Measurements from ENCODE around the gene SLC22A5. TPM values are rescaled to one million over a fixed set of nuclear protein-coding genes. Genes with fewer than 3 reads are reported as not detected.
A peak's percentile ranks its signal among the peaks of the same experiment; 100 is the strongest.
"Not testable (repeated sequence)": the region's sequence is repeated elsewhere in the genome, so short reads cannot be mapped to it uniquely, and the experiment has no call there.

Gene SLC22A5
- polyA plus RNA-seq, 2 of the 4 experiments (the other 2 are of a cell fraction) = 27.4 to 35.3 TPM

DNA sequence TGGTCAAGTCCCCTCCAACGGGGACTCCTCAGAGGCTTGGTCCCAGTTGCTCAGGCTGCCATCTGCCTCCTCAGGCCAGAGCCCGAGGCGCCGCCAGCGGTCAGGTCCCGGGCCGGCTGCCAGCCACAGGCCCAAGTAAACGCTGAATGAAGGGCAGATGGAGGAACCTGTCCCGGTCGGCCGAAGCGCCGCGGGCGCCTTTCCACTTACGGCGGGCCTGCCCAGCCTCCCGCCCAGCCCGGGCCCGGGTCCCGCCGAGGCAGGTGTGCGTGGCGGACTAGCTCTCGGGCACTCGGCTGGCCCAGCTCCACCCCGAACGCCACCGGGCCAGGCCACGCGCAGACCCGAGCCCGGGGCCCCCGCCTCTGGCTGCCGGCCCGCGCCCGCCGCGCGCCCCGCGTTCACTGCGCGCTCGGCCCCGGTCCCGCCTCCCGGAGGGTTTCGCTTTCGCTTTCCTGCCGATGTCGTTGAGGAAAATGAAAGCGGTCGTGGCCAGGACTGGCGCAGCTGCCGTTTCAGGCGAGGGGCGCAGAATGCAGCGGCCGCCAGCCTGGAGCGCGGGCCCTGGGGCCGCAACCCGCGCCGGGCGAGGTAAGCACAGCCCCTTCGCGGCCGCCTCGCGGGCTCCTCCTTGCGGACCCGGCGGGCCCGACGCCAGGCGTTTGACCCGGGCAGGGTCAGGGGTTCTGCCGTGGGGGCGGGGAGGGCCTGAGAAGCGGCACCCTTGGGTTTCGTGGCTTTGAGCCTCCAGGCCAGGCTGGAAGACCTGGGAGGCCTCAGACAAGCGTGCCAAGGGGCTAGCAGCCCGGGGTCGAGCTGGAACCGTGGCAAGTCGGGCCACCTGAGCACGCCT lies 41.2 kb downstream of the SLC22A5 start (continued):
- TF ChIP-seq, protein P1, sequence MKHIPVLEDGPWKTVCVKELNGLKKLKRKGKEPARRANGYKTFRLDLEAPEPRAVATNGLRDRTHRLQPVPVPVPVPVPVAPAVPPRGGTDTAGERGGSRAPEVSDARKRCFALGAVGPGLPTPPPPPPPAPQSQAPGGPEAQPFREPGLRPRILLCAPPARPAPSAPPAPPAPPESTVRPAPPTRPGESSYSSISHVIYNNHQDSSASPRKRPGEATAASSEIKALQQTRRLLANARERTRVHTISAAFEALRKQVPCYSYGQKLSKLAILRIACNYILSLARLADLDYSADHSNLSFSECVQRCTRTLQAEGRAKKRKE (CRISPR knock-in tag; IDR thresholded peaks at IDR 0.05; ENCODE audit: low read depth) = no peak
- TF ChIP-seq CHD2 (IDR thresholded peaks at IDR 0.05; ENCODE audit: low read length, partially characterized antibody) = no peak

DNA sequence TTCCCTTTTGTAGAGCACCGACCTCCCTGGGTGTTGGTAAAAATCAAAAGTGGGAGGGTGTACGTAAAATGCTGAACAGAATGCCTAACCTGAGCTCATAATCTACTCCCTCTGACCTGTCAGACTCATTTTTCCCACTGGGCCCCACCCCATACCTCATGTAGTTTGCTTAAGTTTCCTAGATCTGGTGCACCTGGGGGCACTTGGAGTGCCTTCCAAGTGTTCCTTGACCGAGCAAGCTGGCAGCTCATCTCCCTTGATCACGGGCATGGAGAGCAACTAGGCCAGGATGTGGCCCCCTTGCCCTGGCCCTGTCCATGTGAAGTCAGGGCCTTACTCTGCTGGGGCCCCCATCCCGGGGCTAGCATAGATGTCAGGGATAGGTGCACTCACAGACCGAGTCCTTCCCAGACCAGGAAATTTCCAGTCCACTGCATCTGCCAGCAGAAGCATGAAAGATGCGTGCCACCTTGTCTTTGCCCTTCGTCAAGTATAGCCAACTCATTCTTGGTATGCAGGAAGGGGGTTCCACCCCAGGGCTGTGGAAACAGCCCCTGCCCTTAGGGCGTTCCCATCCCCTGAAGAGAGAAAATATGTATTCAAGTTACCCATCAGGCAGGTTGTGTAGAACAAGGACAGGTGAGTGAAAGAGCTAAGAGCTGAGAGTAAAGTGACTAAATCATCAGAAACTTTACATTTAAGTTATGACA lies 41.9 kb downstream of the SLC22A5 start:
- peak; percentile 31 to 43; a peak in 5 of 6 replicates for ATAC-seq
- DNase-seq (ENCODE audit: low read depth in 1 of 2, low spot score in 1 of 2) = no peak
- FAIRE-seq = no peak

DNA sequence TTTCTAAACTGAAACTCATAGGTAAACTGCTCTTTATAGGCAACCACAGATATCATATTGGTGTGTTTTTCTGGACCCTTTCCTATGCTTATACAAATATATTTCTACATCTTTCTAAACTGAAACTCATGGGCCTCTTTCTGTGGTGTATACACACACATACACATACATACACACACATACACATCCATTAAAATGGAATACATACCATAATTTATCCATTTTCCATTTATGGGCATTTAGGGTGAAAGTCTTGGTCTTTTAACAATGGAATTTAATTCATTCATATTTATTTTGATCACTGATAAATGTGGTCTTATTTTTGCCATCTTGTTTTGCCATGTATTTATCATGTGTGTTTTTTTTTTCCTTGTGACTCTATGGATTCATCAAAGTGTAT lies 44.1 kb downstream of the SLC22A5 start:
- ChIA-PET POLR2A (no interaction called here), CTCF (interaction anchor here (1.2 to 5.1 kb wide), 2 partner anchors 28 to 88 kb away, joined by 4 to 28 read pairs; no protein-coding TSS in a partner anchor)
- Histone ChIP-seq H3K4me3 (no peak overlapping the region), H3K4me2 (no peak overlapping the region), H3K4me1 (peaks cover 33% of the 10 kb centered on the region), H3K27ac (no peak overlapping the region), H3K9me3 (no peaks in the 10 kb centered on the region)
- ATAC-seq (no peak), DNase-seq (ENCODE audit: low read depth in 1 of 2, low spot score in 1 of 2) (no peak), FAIRE-seq (no peak)
- TF ChIP-seq ZC3H11A (IDR thresholded peaks at IDR 0.05) (no peak), NFE2L2 (conservative IDR thresholded peaks at IDR 0.05; ENCODE audit: low read length) (no peak), SMC3 (IDR thresholded peaks at IDR 0.05) (no peak), JUN (IDR thresholded peaks at IDR 0.05) (no peak), HEYL (CRISPR knock-in tag; IDR thresholded peaks at IDR 0.05) (no peak), NR3C1 (IDR thresholded peaks at IDR 0.05) (no peak), NPAS2 (CRISPR knock-in tag; IDR thresholded peaks at IDR 0.05; ENCODE audit: borderline replicate concordance) (no peak)
- TF ChIP-seq, protein P2, sequence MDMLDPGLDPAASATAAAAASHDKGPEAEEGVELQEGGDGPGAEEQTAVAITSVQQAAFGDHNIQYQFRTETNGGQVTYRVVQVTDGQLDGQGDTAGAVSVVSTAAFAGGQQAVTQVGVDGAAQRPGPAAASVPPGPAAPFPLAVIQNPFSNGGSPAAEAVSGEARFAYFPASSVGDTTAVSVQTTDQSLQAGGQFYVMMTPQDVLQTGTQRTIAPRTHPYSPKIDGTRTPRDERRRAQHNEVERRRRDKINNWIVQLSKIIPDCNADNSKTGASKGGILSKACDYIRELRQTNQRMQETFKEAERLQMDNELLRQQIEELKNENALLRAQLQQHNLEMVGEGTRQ (IDR thresholded peaks at IDR 0.05) = no peak

More for the DNA sequence above, 41.9 kb downstream of the SLC22A5 start:
- H3K4me2 ChIP-seq = peak overlapping the region; percentile 95
- peak overlapping the region; percentile 69 for H3K4me3 ChIP-seq
- TF ChIP-seq EHF (CRISPR knock-in tag; IDR thresholded peaks at IDR 0.05) (no peak), POLR2A (IDR thresholded peaks at IDR 0.05; ENCODE audit: low read length) (no peak), ZFP36 (IDR thresholded peaks at IDR 0.05; ENCODE audit: borderline replicate concordance, partially characterized antibody) (no peak), JUN (IDR thresholded peaks at IDR 0.05) (no peak), JUNB (IDR thresholded peaks at IDR 0.05) (no peak), HOXB13 (CRISPR knock-in tag; IDR thresholded peaks at IDR 0.05; ENCODE audit: low read depth) (no peak), EP300 (IDR thresholded peaks at IDR 0.05) (no peak), CEBPB (IDR thresholded peaks at IDR 0.05) (no peak)
- ChIA-PET CTCF (interaction anchor here (0.6 to 8.4 kb wide), 23 partner anchors 9 to 1506 kb away, joined by 3 to 152 read pairs (median 4); partner anchors contain the start of genes IRF1 and SLC22A5), POLR2A (interaction anchor here (1.3 to 2.4 kb wide), 3 partner anchors 79 to 87 kb away, joined by 4 to 8 read pairs (median 8); partner anchors contain the start of gene IRF1)
- WGBS (ENCODE audit: missing lambda C conversion rate) = 50% methylated on average over 7 of the region's 9 CpGs
- H3K9me3 ChIP-seq = no peaks in the 10 kb centered on the region
- peaks cover 33% of the 10 kb centered on the region for H3K4me1 ChIP-seq
- peak overlapping the region; percentile 96 to 98 for H3K27ac ChIP-seq

DNA sequence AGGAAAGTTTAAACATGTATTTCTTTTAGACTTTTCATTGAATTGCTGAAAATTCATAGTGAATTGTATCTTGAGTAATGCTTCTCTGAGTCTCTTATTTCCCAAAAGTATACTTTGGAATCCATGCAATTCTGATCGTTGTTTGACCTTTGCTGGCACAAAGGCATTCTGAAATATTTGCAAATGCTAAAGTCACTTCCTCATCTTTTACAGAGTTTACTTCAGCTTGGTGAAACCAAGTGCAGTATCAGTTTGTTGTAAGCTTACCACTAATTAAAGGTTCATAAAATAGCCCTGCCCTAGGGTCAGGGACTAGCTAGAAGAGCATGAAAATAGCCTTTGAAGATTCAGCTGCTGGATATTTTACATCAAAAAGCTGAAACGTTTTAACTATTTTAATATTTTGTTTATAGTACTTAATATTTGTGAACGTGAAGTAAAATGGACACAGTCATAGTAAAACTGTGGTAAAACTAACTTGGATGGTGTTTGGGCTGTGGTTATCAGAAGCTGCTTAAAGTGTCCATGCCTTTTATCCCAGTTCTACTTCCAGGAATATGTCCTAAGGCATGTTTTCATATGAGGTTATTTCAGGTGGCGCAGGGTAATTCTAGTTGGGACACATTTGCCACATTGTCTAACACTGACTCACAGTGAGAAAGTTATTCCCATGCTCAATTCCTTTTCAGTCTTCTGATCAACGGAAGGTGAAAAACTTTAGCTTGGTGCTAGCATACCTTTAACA lies 45.3 kb downstream of the SLC22A5 start:
- peak overlapping the region; percentile 61 to 78 for H3K27ac ChIP-seq
- peak; percentile 73 for FAIRE-seq

DNA sequence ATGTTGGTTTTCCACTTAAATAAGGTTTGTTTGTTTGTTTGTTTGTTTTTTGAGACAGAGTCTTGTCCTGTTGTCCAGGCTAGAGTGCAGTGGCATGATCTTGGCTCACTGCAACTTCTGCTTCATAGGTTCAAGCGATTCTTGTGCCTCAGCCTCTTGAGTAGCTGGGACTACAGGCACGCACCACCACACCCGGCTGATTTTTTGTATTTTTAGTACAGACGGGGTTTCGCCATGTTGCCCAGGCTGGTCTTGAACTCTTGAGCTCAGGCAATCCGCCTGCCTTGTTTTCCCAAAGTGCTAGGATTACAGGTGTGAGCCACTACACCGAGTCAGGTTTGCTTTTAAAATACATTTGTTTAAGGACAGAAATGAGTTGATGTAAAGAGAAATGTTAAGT lies 46.0 kb downstream of the SLC22A5 start:
- H3K4me1 ChIP-seq = peaks cover 38% of the 10 kb centered on the region
- H3K4me2 ChIP-seq = peak overlapping the region; percentile 72
- DNase-seq (ENCODE audit: low read depth in 1 of 2, low spot score in 1 of 2); FAIRE-seq; H3K9me3 ChIP-seq; H3K4me3 ChIP-seq; ATAC-seq: not testable (repeated sequence)
- 89% methylated on average over 7 of the region's 7 CpGs for WGBS (ENCODE audit: missing lambda C conversion rate)
- POLR2A ChIA-PET = interaction anchor here (0.8 to 2.1 kb wide), 3 partner anchors 75 to 83 kb away, joined by 3 to 20 read pairs (median 8); partner anchors contain the start of gene IRF1
- CTCF ChIA-PET = interaction anchor here (0.8 to 5.1 kb wide), 7 partner anchors 15 to 404 kb away, joined by 3 to 31 read pairs (median 4); partner anchors contain the start of gene IRF1
- peak overlapping the region; percentile 61 to 78 for H3K27ac ChIP-seq

More for the DNA sequence above, 45.3 kb downstream of the SLC22A5 start:
- WGBS (ENCODE audit: missing lambda C conversion rate) = 3% methylated on average over 5 of the region's 5 CpGs
- no peak for TF ChIP-seq FOXS1 (CRISPR knock-in tag; IDR thresholded peaks at IDR 0.05)
- no peak for TF ChIP-seq FOSL2 (IDR thresholded peaks at IDR 0.05)
- peak; percentile 80 for TF ChIP-seq FOSL2 (CRISPR knock-in tag; IDR thresholded peaks at IDR 0.05)
- H3K4me3 ChIP-seq = no peak overlapping the region
- H3K9me3 ChIP-seq = no peaks in the 10 kb centered on the region
- H3K4me1 ChIP-seq = peaks cover 38% of the 10 kb centered on the region
- ChIA-PET POLR2A (interaction anchor here (0.8 to 2.1 kb wide), 3 partner anchors 76 to 83 kb away, joined by 3 to 20 read pairs (median 8); partner anchors contain the start of gene IRF1), CTCF (interaction anchor here (0.5 to 5.1 kb wide), 10 partner anchors 16 to 405 kb away, joined by 3 to 31 read pairs (median 4); partner anchors contain the start of gene IRF1)
- DNase-seq (ENCODE audit: low read depth in 1 of 2, low spot score in 1 of 2) (peak; percentile 60 to 67), ATAC-seq (peak; percentile 17 to 23; a peak in 3 of 6 replicates)
- peak overlapping the region; percentile 72 for H3K4me2 ChIP-seq
